Activated T-helper 2 cell treated with anti-CD3 and anti-CD28 coated beads, Interferon-gamma antibody, Interleukin-2, Interleukin-4, amounts not matched to agents 10 μg/mL and 5 μg/mL and 100 μg/mL, durations not matched to agents 14 hours and 24 hours and 36 hours (primary cell): ENCODE measurements around the gene MCC. TPM values are rescaled to one million over a fixed set of nuclear protein-coding genes. Genes with fewer than 3 reads are reported as not detected.
A peak's percentile ranks its signal among the peaks of the same experiment; 100 is the strongest.

Experiments
- DNase-seq: peaks from one replicate; pipeline ENCODE4 v3.0.0; 2021; ENCODE audit warnings: low spot score
- H3K27ac Mint-ChIP-seq: one replicate; pipeline ENCODE4 v1.8.0; 2021; ENCODE audit warnings: mixed read lengths
- H3K27me3 Mint-ChIP-seq: one replicate; pipeline ENCODE4 v1.8.0; 2021; ENCODE audit warnings: low read depth, mixed read lengths
- H3K36me3 Mint-ChIP-seq: one replicate; pipeline ENCODE4 v1.8.0; 2021; ENCODE audit warnings: low read depth, mixed read lengths
- H3K4me1 Mint-ChIP-seq: one replicate; pipeline ENCODE4 v1.8.0; 2021; ENCODE audit warnings: low read depth, mixed read lengths
- H3K4me3 Mint-ChIP-seq: one replicate; pipeline ENCODE4 v1.8.0; 2021; ENCODE audit warnings: low read depth, mild to moderate bottlenecking, moderate library complexity, mixed read lengths
- H3K9me3 Mint-ChIP-seq: one replicate; pipeline ENCODE4 v1.8.0; 2021; ENCODE audit warnings: mixed read lengths
- intact Hi-C: fragments of 100-400 bp; cut with micrococcal nuclease; formaldehyde crosslinking; loops from one replicate; pipeline ENCODE4 v1.15.1; 2023
- total RNA-seq: library from RNA; stranded (reverse); gene quantifications from 2 replicates; pipeline ENCODE4 v1.2.3, GENCODE V29; 2022

MCC gene
- total RNA-seq, 1 donor from 2014 or later, result 2.1 TPM

- Mint-ChIP-seq H3K4me3 (no peak overlapping the region), H3K9me3 (no peaks in the 10 kb centered on the region), H3K27ac (no peak overlapping the region), H3K27me3 (peaks cover 2% of the 10 kb centered on the region), H3K36me3 (no peaks in the 10 kb centered on the region), H3K4me1 (peaks cover 15% of the 10 kb centered on the region)
- no peak for DNase-seq
- intact Hi-C loops, result no loop called here
Measured at GRCh38 chr5:113056988-113057387, 431.3 kb downstream of the MCC start.

GRCh38 chr5:113054899-113055298 is 433.4 kb downstream of the MCC start:
- H3K36me3 Mint-ChIP-seq, result no peaks in the 10 kb centered on the region
- H3K27ac Mint-ChIP-seq, result no peak overlapping the region
- no peaks in the 10 kb centered on the region for H3K9me3 Mint-ChIP-seq
- intact Hi-C loops, result no loop called here
- DNase-seq, result no peak
- no peak overlapping the region for H3K4me3 Mint-ChIP-seq
- H3K27me3 Mint-ChIP-seq, result peaks cover 2% of the 10 kb centered on the region
- H3K4me1 Mint-ChIP-seq, result peaks cover 16% of the 10 kb centered on the region

GRCh38 chr5:113053511-113053995 is 434.7 kb downstream of the MCC start:
- no peak overlapping the region for H3K4me3 Mint-ChIP-seq
- no peak overlapping the region for H3K27ac Mint-ChIP-seq
- intact Hi-C loops, result no loop called here
- no peak for DNase-seq
- H3K4me1 Mint-ChIP-seq, result peaks cover 11% of the 10 kb centered on the region
- no peaks in the 10 kb centered on the region for H3K9me3 Mint-ChIP-seq
- peaks cover 2% of the 10 kb centered on the region for H3K27me3 Mint-ChIP-seq
- H3K36me3 Mint-ChIP-seq, result no peaks in the 10 kb centered on the region

- Mint-ChIP-seq H3K36me3 (no peaks in the 10 kb centered on the region), H3K4me1 (peaks cover 11% of the 10 kb centered on the region), H3K4me3 (no peak overlapping the region), H3K27me3 (peaks cover under 1% of the 10 kb centered on the region), H3K27ac (no peak overlapping the region), H3K9me3 (no peaks in the 10 kb centered on the region)
- DNase-seq, result no peak
- intact Hi-C loops, result no loop called here
Measured at GRCh38 chr5:113052041-113052795, 436.0 kb downstream of the MCC start.

- H3K4me3 Mint-ChIP-seq, result no peak overlapping the region
- H3K36me3 Mint-ChIP-seq, result no peaks in the 10 kb centered on the region
- H3K4me1 Mint-ChIP-seq, result peaks cover 11% of the 10 kb centered on the region
- no peaks in the 10 kb centered on the region for H3K27me3 Mint-ChIP-seq
- peak overlapping the region; percentile 42 for H3K27ac Mint-ChIP-seq
- H3K9me3 Mint-ChIP-seq, result no peaks in the 10 kb centered on the region
- intact Hi-C loops, result loop anchor here (2.0 kb wide), 1 partner anchor 28 kb away; no protein-coding TSS in a partner anchor
- DNase-seq, result no peak
Measured at GRCh38 chr5:113050721-113051382, 437.4 kb downstream of the MCC start.

GRCh38 chr5:113048931-113049330 is 439.3 kb downstream of the MCC start:
- H3K27ac Mint-ChIP-seq, result no peak overlapping the region
- intact Hi-C loops, result no loop called here
- no peaks in the 10 kb centered on the region for H3K27me3 Mint-ChIP-seq
- no peaks in the 10 kb centered on the region for H3K9me3 Mint-ChIP-seq
- no peak for DNase-seq
- no peak overlapping the region for H3K4me3 Mint-ChIP-seq
- peaks cover 11% of the 10 kb centered on the region for H3K4me1 Mint-ChIP-seq
- no peaks in the 10 kb centered on the region for H3K36me3 Mint-ChIP-seq

GRCh38 chr5:113047733-113048652 is 440.3 kb downstream of the MCC start:
- no peaks in the 10 kb centered on the region for H3K36me3 Mint-ChIP-seq
- no peak overlapping the region for H3K27ac Mint-ChIP-seq
- intact Hi-C loops, result no loop called here
- peaks cover 11% of the 10 kb centered on the region for H3K4me1 Mint-ChIP-seq
- no peak overlapping the region for H3K4me3 Mint-ChIP-seq
- DNase-seq, result no peak
- H3K27me3 Mint-ChIP-seq, result no peaks in the 10 kb centered on the region
- H3K9me3 Mint-ChIP-seq, result no peaks in the 10 kb centered on the region

- no peaks in the 10 kb centered on the region for H3K27me3 Mint-ChIP-seq
- no peak overlapping the region for H3K4me3 Mint-ChIP-seq
- H3K9me3 Mint-ChIP-seq, result no peaks in the 10 kb centered on the region
- intact Hi-C loops, result no loop called here
- H3K36me3 Mint-ChIP-seq, result no peaks in the 10 kb centered on the region
- peaks cover 11% of the 10 kb centered on the region for H3K4me1 Mint-ChIP-seq
- DNase-seq, result no peak
- H3K27ac Mint-ChIP-seq, result no peak overlapping the region
Measured at GRCh38 chr5:113047234-113047633, 441.0 kb downstream of the MCC start.

GRCh38 chr5:113044776-113045465 is 443.3 kb downstream of the MCC start:
- H3K27me3 Mint-ChIP-seq, result peaks cover 1% of the 10 kb centered on the region
- H3K27ac Mint-ChIP-seq, result no peak overlapping the region
- H3K4me1 Mint-ChIP-seq, result peaks cover 4% of the 10 kb centered on the region
- no peak overlapping the region for H3K4me3 Mint-ChIP-seq
- intact Hi-C loops, result no loop called here
- no peaks in the 10 kb centered on the region for H3K9me3 Mint-ChIP-seq
- DNase-seq, result no peak
- H3K36me3 Mint-ChIP-seq, result no peaks in the 10 kb centered on the region

- H3K4me1 Mint-ChIP-seq, result peaks cover 4% of the 10 kb centered on the region
- H3K27ac Mint-ChIP-seq, result no peak overlapping the region
- intact Hi-C loops, result no loop called here
- DNase-seq, result no peak
- peaks cover 1% of the 10 kb centered on the region for H3K27me3 Mint-ChIP-seq
- H3K36me3 Mint-ChIP-seq, result no peaks in the 10 kb centered on the region
- H3K9me3 Mint-ChIP-seq, result no peaks in the 10 kb centered on the region
- no peak overlapping the region for H3K4me3 Mint-ChIP-seq
Measured at GRCh38 chr5:113043491-113043931, 444.7 kb downstream of the MCC start.

GRCh38 chr5:113042491-113043243 is 445.6 kb downstream of the MCC start:
- Mint-ChIP-seq H3K9me3 (no peaks in the 10 kb centered on the region), H3K27me3 (peaks cover 1% of the 10 kb centered on the region), H3K4me1 (peaks cover 6% of the 10 kb centered on the region), H3K36me3 (no peaks in the 10 kb centered on the region), H3K27ac (no peak overlapping the region), H3K4me3 (no peak overlapping the region)
- DNase-seq, result no peak
- intact Hi-C loops, result no loop called here
